Stimulated activated naive CD4-positive, alpha-beta T cell (primary cell): ENCODE data around the gene ST6GALNAC3.
"Not testable (repeated sequence)": the region's sequence is repeated elsewhere in the genome, so short reads cannot be mapped to it uniquely, and the experiment has no call there.

ENCODE experiments used
- DNase-seq, 6 experiments: peaks; one replicate each; lab custom pipeline; 2025; lab: John Stamatoyannopoulos, UW

ST6GALNAC3 gene

DNA sequence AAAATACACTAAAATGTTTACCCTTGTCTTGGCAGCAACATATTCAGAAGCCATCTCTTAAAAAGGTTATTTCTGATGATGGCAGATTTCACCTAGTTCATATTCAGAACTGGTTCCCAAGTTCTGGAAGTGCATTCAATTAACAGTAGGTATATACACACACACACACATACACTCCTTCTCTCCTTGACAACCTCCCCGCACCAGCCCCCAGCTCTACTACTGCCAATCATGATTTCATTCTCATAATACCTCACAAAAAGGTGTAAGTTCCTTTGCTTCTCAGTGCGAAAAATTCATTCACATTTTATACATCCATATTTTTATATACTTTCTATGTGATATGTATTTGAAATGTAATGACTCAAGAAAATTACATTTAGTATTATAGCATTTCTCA lies 564.6 kb downstream of the ST6GALNAC3 start:
- DNase-seq = no peak

GRCh38 chr1:76640092-76640491 lies 565.5 kb downstream of the ST6GALNAC3 start:
- no peak for DNase-seq

GRCh38 chr1:76640723-76641122 lies 566.2 kb downstream of the ST6GALNAC3 start:
- DNase-seq = no peak

DNA sequence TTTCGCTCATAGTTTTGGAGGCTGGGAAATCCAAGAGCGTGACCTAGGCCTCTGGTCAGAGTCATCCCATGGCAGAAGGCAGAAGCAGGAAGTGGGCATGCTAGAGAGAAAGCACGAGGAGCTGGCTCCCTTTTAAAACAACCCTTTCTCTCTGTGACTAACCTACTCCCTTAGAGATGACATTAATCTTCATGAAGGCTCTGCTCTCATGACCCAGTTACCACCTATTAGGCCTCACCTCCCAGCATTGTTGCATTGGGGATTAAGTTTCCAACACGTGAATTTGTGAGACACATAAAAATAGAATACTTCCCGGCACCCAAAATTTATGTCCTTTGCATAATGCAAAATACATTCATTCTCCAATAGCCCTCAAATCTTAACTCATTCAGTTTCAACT lies 569.6 kb downstream of the ST6GALNAC3 start:
- DNase-seq = no peak

DNA sequence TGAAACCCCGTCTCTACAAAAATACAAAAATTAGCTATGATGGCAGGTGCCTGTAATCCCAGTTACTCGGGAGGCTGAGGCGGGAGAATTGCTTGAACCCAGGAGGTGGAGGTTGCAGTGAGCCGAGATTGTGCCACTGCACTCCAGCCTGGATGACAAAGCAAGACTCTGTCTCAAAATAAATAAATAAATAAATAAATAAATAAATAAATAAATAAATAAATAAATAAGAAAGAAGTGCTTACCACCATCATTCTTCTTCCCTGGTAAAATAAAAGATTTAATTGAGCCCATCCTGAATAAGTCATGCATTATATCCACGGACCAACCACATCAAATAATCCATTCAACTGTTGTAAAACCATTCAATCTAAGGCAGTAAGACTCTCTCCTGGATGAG lies 578.3 kb downstream of the ST6GALNAC3 start:
- not testable (repeated sequence) for DNase-seq

DNA sequence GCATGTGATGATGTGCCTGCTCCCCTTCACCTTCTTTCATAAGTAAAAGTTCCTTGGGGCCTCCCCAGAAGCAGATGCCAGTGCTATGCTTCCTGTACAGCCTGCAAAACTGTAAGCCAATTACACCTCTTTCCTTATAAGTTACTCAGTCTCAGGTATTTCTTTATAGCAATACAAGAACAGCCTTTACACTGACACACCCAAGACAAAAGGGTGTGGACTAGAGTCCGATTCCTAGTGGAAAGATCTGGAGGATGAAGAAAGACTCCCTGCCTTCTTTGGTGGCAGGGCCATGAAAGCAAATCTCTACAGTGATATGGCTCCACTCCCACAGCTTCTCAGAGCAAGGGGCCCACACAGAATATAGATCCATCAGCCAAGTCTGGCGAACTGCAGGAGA lies 583.1 kb downstream of the ST6GALNAC3 start:
- DNase-seq = no peak

DNA sequence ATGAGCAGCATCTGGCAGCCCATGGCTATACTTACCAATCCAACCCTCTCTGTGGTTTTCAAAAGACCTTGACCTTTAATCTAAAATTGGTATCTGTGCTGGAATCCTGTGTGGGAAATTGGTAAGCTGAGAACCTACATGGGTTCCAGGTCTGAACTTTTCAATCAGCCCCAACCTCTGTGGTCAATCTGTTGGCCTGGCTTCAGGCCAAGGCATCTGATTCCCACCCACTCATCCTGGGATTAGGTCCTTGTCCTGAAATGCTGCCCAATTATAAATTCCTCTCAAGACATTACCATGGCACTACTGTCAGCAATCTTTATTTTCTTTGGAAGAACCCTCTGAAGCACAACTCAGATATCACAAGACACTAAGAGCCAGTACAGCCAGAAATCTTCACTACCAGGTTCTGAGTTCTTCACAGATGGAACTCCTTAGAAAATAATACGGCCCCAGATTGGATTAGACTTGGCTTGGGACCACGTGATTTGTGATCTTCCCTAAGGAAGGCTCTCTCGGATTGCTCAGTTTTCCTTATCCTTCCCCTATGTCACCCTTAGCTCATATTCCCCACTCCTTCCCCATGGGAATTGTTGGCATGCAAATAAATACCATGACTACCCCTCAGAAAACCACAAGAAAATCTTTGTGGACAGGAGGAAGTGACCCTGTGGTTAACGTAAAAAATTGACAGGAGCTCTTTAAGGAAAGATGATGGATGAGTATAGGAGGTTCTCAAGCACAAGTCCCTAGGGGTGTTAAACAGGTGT lies 584.8 kb downstream of the ST6GALNAC3 start:
- no peak for DNase-seq

DNA sequence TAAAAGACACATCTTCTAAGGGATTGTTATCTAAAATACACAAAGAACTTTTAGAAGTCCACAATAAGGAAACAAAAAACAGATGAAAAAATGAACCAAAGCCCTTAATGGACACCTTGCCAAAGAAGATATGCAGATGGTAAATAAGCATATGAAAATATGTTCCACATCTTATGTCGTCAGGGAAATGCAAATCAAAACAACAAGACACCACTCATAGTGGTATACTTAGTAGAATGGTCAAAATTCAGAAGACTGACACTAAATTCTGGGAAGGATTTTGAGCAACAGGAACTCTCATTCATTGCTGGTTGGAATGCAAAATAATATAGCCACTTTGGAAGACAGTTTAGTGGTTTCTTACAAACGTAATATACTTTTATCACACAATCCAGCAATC lies 587.0 kb downstream of the ST6GALNAC3 start:
- DNase-seq = no peak

DNA sequence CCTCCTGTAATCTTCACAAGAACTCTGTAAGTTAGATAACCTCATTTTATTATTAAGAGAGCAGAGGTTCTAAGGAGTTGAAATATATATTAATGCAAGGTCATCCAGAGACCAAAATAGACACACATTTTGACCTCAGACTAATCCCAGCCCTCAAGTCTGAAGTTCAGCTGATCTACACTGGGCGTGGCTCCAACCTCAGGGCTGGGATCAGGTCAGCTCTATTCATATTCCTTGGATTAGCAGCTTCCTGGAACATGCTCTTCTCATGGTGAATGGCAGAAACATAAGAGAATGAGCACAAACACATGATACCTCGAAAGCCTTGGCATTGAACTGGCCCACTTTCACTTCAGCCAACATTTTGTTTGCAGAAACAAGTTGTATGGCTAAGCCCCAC lies 592.0 kb downstream of the ST6GALNAC3 start:
- DNase-seq = no peak

DNA sequence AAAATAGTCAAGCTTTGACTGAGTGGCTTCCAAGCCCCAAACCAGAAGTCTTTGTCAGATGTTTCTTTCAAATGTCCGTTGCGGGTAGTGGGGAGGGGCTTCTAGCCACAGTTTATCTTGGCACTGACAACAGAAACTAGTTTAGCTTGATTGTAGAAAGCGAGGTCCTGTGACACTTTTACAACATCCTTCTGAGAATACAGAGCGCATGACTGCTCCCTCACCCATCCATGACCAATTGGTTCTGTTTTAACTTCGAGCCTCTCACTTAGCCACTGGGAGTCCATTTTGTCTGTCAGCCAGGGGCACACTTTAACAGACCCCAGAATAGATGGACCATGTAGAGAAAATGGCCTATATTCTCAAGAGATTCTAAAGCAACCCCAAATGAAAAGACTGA lies 593.5 kb downstream of the ST6GALNAC3 start:
- no peak for DNase-seq

DNA sequence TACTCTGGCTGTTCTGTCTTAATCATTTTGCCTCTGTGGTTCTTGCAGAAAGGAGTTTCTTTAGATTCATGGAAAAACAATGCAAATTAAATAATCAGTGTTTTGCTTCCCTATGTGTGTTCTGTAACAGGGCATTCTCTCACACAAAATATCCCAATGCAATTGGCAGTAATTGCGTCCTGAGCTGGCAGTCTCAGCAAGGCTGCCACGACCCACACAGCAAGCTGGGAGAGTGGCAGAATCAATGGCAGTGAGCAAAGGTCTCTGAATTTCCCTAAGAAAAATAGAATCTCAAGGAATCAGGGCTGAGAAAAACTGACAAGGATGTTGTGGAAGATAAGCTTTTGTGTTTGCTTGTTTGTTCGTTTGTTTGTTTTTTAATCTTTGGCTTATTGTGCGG lies 594.6 kb downstream of the ST6GALNAC3 start:
- no peak for DNase-seq

DNA sequence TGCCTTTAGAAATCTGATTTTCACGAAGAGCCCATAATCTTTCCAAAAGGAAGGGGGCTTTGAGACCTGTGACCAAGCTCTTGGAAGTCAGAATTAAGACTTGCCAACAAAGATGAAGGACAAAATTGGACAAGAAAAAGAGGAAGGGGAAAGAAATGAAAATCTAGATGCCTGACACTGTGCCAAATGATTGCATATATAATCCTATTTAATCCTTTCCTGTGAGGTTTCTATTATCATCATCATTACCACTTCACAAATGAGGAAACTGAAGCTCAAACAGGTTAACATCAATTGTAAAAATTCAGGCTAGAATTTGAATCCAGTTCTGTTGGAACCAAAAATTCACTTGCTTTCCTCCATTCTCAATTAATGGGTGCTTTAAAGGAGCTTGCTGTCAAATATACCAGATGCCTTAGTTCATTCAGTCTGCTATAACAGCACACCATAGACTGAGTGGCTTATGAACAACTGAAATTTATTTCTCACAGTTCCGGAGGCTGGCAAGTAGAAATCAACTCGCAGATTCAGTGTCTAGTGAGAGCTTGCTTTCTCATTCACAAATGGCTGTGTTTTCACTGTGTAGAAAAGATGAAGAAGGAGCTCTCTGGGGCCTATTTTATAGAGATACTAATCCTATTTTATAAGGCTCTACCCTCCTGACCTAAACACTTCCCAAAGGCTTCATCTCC lies 595.2 kb downstream of the ST6GALNAC3 start:
- DNase-seq = no peak

- no peak for DNase-seq
These were observed 600.2 kb downstream of the ST6GALNAC3 start for GRCh38 chr1:76674689-76675210.

- no peak for DNase-seq
These were observed 603.2 kb downstream of the ST6GALNAC3 start for GRCh38 chr1:76677416-76678405.

DNA sequence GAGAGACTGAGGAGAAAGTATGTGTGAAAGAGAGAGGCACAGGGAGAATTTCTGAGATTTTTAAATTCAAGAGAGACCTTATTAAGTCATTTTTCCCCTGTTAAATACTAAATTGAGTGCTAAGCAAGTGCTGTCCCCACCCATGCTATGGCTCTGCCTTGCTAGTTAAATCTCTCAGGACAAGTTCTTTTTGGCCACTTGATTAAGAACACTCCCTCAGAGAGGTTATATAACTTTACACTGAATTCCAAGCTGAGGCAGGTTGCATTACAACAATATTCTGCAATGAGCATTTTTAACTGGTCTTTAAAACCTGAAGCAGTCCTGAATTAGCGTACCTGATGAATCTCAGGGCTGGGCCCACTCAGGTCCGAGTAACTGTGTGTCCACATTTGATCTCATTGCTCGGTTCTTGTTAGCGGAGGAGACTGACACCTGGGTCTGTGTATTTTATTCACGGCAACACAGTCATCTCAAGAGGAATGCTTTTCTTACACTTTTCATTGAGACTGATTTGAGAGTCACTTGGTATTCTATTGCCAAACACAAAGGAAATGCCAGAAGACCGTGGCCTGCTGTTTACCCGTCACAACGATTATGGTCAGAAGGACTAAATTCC lies 605.1 kb downstream of the ST6GALNAC3 start:
- DNase-seq = no peak

- no peak for DNase-seq
These were observed 606.1 kb downstream of the ST6GALNAC3 start for GRCh38 chr1:76680651-76681050.

DNA sequence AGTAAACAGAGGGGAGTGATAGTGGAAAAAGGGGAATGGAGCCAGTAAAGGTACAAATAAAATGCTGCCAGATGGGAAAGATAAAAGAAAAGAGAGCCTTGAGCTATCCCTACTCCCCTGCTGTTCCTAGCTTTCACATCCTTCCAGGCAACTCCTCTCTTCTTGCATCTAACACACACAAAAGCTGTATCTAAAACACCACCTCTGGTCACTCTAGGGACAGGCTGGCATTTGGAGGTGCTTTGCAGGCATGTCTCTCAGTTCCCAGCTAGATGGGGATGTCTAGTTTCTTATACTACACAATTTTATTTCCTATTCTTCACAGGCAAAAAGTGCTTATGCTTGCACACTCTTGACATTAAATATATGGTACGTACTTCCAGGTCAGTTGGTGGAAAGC lies 607.6 kb downstream of the ST6GALNAC3 start:
- no peak for DNase-seq
